ENCODE results near the gene RAB4A. TPM values are rescaled to one million over a fixed set of nuclear protein-coding genes. Genes with fewer than 3 reads are reported as not detected.

The RAB4A gene
- total and polyA plus RNA-seq, 2 of the 8 experiments (the other 6 are each of a cell fraction or from before 2014, with no cell fraction given) = 13.3 to 68.8 TPM

GRCh38 chr1:229316166-229316565 is 45.3 kb downstream of the RAB4A start (continued):
- no peak for TF ChIP-seq RBBP5 (IDR thresholded peaks at IDR 0.05; ENCODE audit: borderline replicate concordance, low read depth, low read length)
- no peak for TF ChIP-seq JUND (IDR thresholded peaks at IDR 0.05; ENCODE audit: low read length)
- no peak for TF ChIP-seq CEBPB (IDR thresholded peaks at IDR 0.05; ENCODE audit: low read depth, low read length)
- no peak for TF ChIP-seq CHD7 (IDR thresholded peaks at IDR 0.05; ENCODE audit: insufficient replicate concordance, low read length)
